Stimulated activated CD8-positive, alpha-beta memory T cell treated with anti-CD3 and anti-CD28 coated beads, Interleukin-4, amount 100 ng/mL, for 48 hours (primary cell): Measurements from ENCODE around the gene WBP2NL.

ENCODE experiments used
- DNase-seq: peaks from one replicate; pipeline ENCODE4 v3.0.0-alpha.2; 2020

WBP2NL gene

GRCh38 chr22:41979423-41980250, 19.0 kb upstream of the WBP2NL start:
- DNase-seq: no peak

GRCh38 chr22:41982865-41983264, 15.7 kb upstream of the WBP2NL start:
- DNase-seq: no peak

DNA sequence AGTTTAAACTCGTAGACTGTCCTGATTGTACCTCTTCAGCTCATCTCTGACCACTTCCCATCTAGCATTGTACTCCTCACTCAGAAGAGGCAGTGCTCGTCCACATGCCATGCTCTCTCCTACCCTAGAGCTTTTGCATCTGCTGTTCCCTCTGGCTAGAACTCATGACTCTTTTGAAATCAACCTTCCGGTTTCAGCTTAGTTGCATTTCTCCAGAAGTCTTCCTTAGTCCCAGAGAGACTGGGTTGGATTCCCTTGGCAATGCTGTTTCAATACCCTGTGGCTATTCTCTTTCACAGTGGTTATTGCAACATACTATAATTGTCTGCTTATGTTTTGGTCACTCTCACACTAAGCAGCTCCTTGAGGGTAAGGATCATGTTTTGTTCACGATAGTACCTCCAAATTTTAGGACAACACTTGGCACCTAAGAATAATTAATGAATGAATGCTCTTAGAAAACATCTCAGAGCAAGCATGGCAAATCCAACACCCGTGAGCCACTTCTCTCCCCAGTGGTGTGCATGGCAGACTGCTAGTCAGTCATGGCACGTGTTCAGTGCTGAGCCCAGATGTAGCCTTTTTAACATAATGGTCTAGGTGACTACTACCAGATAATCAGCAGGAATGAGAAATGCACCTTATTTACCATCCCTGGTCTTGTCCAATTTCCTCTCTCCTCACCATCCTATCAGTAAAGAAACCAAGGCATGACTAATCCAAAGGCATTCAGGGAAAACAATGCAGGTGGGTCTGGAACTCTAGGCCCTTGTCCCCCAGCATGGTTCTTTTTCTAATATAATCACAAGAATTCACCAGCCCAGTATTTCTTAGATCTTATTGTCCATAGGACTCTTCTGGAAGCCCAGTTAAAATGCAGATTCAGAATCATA, 14.8 kb upstream of the WBP2NL start:
- DNase-seq: no peak

- DNase-seq: no peak
These were observed 11.3 kb upstream of the WBP2NL start for GRCh38 chr22:41987276-41987675.

DNA sequence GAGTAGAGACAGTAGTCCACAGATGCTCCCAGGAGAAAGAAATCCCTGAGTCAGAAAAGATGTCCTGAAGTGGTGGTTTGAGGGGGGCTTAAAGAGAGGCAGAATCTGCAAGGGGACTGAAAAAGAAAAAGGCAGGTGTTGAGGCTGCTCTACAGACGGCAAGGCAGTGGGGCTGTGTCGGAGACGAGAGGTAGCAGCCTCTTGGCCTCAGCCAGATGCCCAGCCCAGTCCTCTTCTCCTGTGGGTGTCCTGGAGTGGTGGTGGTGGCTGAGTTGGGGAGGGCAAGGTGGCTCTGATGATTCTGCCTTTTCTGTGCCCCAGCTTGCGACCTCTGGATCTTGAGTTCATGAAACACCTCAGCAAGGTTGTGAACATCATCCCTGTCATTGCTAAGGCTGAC, 9.3 kb upstream of the WBP2NL start:
- DNase-seq: no peak

DNA sequence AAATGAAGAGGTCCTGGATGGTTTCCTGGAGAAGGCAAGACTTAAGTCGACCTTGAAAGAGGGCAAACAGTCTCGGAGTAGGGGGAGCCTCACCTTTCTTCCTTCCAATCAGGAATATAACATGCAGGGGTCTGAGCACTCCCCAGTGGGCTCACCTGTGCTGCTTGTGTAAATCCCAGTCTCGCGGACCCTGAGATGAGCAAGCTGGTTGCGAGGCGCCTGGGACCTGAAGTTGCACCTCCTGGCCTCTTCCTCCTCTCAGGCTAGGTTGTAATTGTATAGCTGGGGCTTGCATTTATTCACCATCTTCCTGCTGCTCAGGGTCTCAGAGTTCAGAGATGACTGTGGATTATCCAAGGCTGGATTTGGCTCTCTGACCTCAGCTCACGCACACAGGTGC, 7.5 kb upstream of the WBP2NL start:
- DNase-seq: no peak

GRCh38 chr22:41992496-41992895, 6.1 kb upstream of the WBP2NL start:
- DNase-seq: no peak

- DNase-seq: no peak
These were observed 3.4 kb upstream of the WBP2NL start for GRCh38 chr22:41995211-41995610.

GRCh38 chr22:41996826-41997225, 1.8 kb upstream of the WBP2NL start:
- DNase-seq: no peak

GRCh38 chr22:42000466-42000865, 1.9 kb downstream of the WBP2NL start:
- DNase-seq: no peak

- no peak for DNase-seq
These were observed 2.5 kb downstream of the WBP2NL start for GRCh38 chr22:42001121-42001520.

- DNase-seq: no peak
These were observed 3.1 kb downstream of the WBP2NL start for GRCh38 chr22:42001706-42002105.

- DNase-seq: no peak
These were observed 9.3 kb downstream of the WBP2NL start for GRCh38 chr22:42007922-42008321.

GRCh38 chr22:42010778-42011177, 12.2 kb downstream of the WBP2NL start:
- DNase-seq: no peak

GRCh38 chr22:42013385-42013784, 14.8 kb downstream of the WBP2NL start:
- DNase-seq: no peak

- DNase-seq: no peak
These were observed 17.5 kb downstream of the WBP2NL start for GRCh38 chr22:42016111-42016510.

DNA sequence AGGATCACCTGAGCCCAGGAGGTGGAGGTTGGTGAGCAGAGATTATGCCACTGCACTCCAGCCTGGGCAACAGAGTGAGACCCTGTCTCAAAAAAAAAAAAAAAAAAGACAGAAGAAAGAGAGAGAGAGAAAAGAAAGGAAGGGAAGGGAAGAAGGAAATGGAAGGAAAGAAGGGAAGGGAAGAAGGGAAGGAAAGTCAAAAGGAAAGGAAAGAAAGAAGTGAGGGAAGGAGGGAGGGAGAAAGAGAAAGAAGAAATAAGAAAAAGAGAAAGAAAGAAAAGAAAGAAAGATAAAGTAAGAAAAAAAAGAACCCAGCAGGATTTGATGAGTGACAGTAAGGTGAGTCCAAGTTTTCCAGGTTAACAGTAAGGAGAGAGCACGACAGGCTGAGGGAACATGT, 19.6 kb downstream of the WBP2NL start:
- DNase-seq: no peak

DNA sequence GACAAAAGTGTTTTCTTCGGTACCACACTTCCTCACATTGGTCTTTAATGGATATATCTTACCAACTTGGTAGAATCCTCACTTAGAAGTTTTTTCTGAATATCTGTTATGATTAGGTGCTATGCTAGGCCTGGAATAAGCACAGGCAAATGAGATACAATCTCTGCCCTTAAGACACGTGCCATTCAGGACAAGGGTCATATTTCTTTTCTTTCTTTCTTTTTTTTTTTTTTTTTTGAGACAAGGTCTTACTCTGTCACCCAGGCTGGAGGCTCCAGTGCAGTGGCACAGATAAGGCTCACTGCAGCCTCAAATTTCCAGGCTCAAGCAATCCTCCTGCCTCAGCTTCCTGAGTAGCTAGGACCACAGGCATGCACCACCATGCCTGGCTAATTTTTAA, 23.0 kb downstream of the WBP2NL start:
- no peak for DNase-seq

DNA sequence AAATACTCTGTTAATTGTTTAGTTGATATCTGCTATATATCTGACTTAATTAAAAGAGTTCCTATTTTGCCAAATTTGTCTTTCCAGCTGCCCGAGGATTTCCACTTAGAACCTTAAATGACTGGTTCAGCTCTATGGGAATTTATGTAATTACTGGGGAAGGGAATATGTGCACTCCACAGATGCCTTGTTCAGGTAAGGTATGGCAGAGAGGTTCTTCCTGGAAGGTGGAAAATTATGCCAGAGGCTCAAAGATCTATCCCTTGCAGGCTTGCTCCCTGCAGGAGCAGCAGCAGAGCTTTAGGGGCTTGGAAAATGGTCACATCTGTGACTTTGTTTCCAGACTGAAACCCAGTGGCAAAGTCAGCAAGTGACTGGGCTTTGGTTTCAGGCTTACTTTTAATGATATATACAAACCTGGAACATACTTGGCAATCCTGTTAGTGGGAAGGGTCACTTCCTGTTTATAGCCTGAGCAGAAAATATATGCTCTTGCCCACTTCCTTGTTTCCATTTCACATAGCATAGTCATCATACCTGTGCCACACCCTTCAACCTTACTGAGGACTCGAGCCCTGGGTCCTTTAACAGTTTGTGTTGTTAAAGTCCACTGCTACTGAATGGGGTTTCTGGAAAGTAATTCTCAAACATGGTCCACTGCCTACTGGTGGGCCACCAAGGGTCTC, 23.7 kb downstream of the WBP2NL start:
- no peak for DNase-seq

DNA sequence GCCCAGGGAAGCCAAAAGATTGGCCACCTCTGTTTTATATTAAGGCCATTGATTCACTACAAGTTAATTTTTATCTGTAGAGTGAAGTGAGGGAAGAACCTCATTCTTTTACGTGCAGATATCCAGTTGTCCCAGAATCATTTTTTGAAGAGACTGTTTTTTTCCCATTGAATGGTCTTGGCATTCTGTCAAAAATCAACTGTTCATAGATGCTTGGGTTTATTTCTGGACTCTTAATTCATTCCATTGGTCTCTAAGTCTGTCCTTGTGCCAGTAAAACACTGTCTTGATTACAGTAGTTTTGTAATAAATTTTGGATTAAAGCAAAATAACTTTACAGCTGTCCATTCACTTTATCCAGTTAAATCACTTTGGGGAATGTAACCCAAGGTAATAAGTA, 26.8 kb downstream of the WBP2NL start:
- no peak for DNase-seq

DNA sequence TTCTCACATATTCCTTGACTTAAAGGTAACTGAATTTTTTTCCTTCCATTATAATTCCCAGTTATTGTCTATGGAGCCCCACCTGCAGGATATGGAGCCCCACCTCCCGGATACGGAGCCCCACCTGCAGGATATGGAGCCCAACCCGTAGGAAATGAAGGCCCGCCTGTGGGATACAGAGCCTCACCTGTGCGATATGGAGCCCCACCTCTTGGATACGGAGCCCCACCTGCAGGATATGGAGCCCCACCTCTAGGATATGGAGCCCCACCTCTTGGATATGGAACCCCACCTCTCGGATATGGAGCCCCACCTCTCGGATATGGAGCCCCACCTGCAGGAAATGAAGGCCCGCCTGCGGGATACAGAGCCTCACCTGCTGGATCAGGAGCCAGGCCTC, 28.1 kb downstream of the WBP2NL start:
- DNase-seq: no peak

- no peak for DNase-seq
These were observed 34.9 kb downstream of the WBP2NL start for GRCh38 chr22:42033263-42034181.
